Ovary (tissue), 3 donors: Measurements from ENCODE around the gene CMIP.

Experiments
- CTCF ChIP-seq, 3 donors: fragments of 450-650 bp in 2 of 3; fragments of 200-600 bp in 1 of 3; IDR thresholded peaks; one replicate each; pipeline versions ENCODE4 v1.5.1 to v1.8.0; 2016 to 2022; ENCODE audit warnings: antibody characterized with exemption in 3 of 3, mild to moderate bottlenecking in 1 of 3
- EP300 ChIP-seq: sonication (generic); formaldehyde crosslinking; IDR thresholded peaks from one replicate; pipeline ENCODE4 v1.6.1; 2017; ENCODE audit warnings: antibody characterized with exemption
- POLR2A ChIP-seq: fragments of 450-650 bp; IDR thresholded peaks from one replicate; pipeline ENCODE4 v1.6.1; 2017; ENCODE audit warnings: antibody characterized with exemption, mild to moderate bottlenecking, moderate library complexity
- donor health status: DM: no; HTN: no; CAD: no.

- TF ChIP-seq CTCF (IDR thresholded peaks at IDR 0.05) (no peak), EP300 (no peak), POLR2A (no peak)
These were observed 208.3 kb downstream of the CMIP start for GRCh38 chr16:81652798-81653505.
